PC-3 (cell line): Measurements from ENCODE around the gene ANKS6. TPM values are rescaled to one million over a fixed set of nuclear protein-coding genes. Genes with fewer than 3 reads are reported as not detected.

Source experiments
- ATAC-seq: fragments of 200-7000 bp; cut with Tn5 transposase; 2 replicates; pipeline ENCODE4 v1.9.1; 2020; ENCODE audit warnings: mild to moderate bottlenecking, moderate library complexity
- BruUV-seq: library from RNA; stranded (reverse); fragments of 400-500 nt; replicated peaks from 2 replicates; lab custom pipeline; 2021; lab: Mats Ljungman, UMichigan
- CTCF ChIA-PET: fragments of 300-600 bp; sonication (Branson Sonifier 250); formaldehyde crosslinking; loops from one replicate; lab custom pipeline; 2022; ENCODE audit warnings: antibody characterized with exemption; lab: Charles Lee
- POLR2A ChIA-PET: fragments of 300-600 bp; sonication (Branson Sonifier 250); formaldehyde crosslinking; loops from one replicate; lab custom pipeline; 2022; ENCODE audit warnings: antibody characterized with exemption; ENCODE audit not compliant: unreplicated experiment; lab: Charles Lee
- DNase-seq: peaks from one replicate; pipeline ENCODE4 v3.0.0-alpha.2; 2015
- H2AFZ ChIP-seq: fragments of 300-600 bp; sonication (generic); 2 replicates; pipeline ENCODE4 v1.6.0; 2016; ENCODE audit warnings: antibody characterized with exemption, low read length
- H3F3A ChIP-seq: fragments of 300-600 bp; sonication (generic); one replicate; pipeline ENCODE4 v1.6.0; 2017; ENCODE audit warnings: antibody characterized with exemption, low read length, control low read depth, mild to moderate bottlenecking; ENCODE audit not compliant: unreplicated experiment
- H3K27ac ChIP-seq: fragments of 300-600 bp; sonication (generic); 2 replicates; pipeline ENCODE4 v1.5.1; 2016; ENCODE audit warnings: mild to moderate bottlenecking, low read length
- H3K27me3 ChIP-seq: fragments of 300-600 bp; sonication (generic); 2 replicates; pipeline ENCODE4 v1.6.1; 2016; ENCODE audit warnings: low read length, mixed read lengths
- H3K36me3 ChIP-seq: fragments of 300-600 bp; sonication (generic); 2 replicates; pipeline ENCODE4 v1.6.1; 2016; ENCODE audit warnings: low read depth, mixed run types, low read length, mixed read lengths
- H3K4me1 ChIP-seq: fragments of 300-600 bp; sonication (generic); 2 replicates; pipeline ENCODE4 v1.5.1; 2016; ENCODE audit warnings: low read length; ENCODE audit not compliant: insufficient read depth
- H3K4me2 ChIP-seq: fragments of 300-600 bp; sonication (generic); 2 replicates; pipeline ENCODE4 v1.6.0; 2016; ENCODE audit warnings: low read length
- H3K4me3 ChIP-seq: fragments of 300-600 bp; sonication (generic); 2 replicates; pipeline ENCODE4 v1.5.1; 2016; ENCODE audit warnings: mild to moderate bottlenecking, low read length, mixed read lengths
- H3K79me2 ChIP-seq: fragments of 300-600 bp; sonication (generic); 2 replicates; pipeline ENCODE4 v1.6.1; 2017; ENCODE audit warnings: low read length, mixed read lengths
- H3K9ac ChIP-seq: fragments of 300-600 bp; sonication (generic); 2 replicates; pipeline ENCODE4 v1.6.0; 2016; ENCODE audit warnings: mild to moderate bottlenecking, low read length
- H3K9me2 ChIP-seq: fragments of 300-600 bp; sonication (generic); replicated peaks from 2 replicates; pipeline ENCODE4 v1.6.1; 2016; ENCODE audit warnings: mixed run types, low read length, mixed read lengths
- H3K9me3 ChIP-seq: fragments of 300-600 bp; sonication (generic); 2 replicates; pipeline ENCODE4 v1.6.1; 2016; ENCODE audit warnings: low read length, mixed read lengths
- H4K20me1 ChIP-seq: fragments of 300-600 bp; sonication (generic); 2 replicates; pipeline ENCODE4 v1.6.1; 2016; ENCODE audit warnings: low read length, mixed read lengths
- EZH2 ChIP-seq: fragments of 300-600 bp; sonication (generic); IDR thresholded peaks from one replicate; pipeline ENCODE4 v1.6.1; 2017; ENCODE audit warnings: antibody characterized with exemption, mild to moderate bottlenecking, low read length; ENCODE audit not compliant: unreplicated experiment
- EZH2phosphoT487 ChIP-seq: fragments of 300-600 bp; sonication (generic); IDR thresholded peaks from 2 replicates; pipeline ENCODE4 v1.6.1; 2018; ENCODE audit warnings: mild to moderate bottlenecking, antibody characterized with exemption, low read length, borderline replicate concordance
- intact Hi-C: fragments of 100-400 bp; cut with micrococcal nuclease; formaldehyde crosslinking; loops from 2 replicates; pipeline ENCODE4 v1.9.0; 2023
- total RNA-seq: library from RNA; depleted of rRNA; stranded (reverse); fragments of >200 nt; gene quantifications from 2 replicates; pipeline ENCODE4 v1.2.3, GENCODE V29; 2014
- TF ChIP-seq, protein P1 (sequence below): fragments of 300-600 bp; sonication (generic); conservative IDR thresholded peaks from 2 replicates; pipeline ENCODE4 v1.5.1; 2017; ENCODE audit warnings: antibody characterized with exemption, low read depth, mild to moderate bottlenecking, low read length

ANKS6 gene
- total RNA-seq, 1 experiment from 2014 or later: 39.7 TPM

DNA sequence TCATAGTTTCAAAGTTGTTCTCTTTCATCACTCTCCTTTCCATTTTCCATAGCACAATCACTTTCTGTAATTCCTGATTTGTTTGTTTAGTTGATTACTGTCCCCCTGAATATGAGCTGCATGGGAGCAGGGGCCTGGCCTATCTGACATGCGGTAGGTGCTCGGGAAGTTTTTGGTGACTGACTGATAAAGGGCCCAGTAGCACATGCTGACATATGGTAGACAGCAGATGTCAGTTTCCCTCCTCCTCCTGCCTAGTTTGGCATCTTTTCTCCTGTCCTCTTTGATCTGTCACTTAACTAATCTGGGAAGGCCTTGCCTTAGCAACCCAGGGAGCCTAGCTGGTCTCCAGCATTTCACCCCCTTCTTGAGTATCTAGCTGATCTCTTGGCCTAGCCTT, 25.5 kb upstream of the ANKS6 start:
- Histone ChIP-seq H3K9ac (no peak overlapping the region), H2AFZ (no peak overlapping the region), H3K36me3 (no peaks in the 10 kb centered on the region; the same call in 1 of the 2 replicates), H3K27me3 (no peaks in the 10 kb centered on the region), H3K4me3 (no peak overlapping the region), H4K20me1 (no peaks in the 10 kb centered on the region), H3K79me2 (no peaks in the 10 kb centered on the region), H3K9me2 (no peaks in the 10 kb centered on the region), H3F3A (no peaks in the 10 kb centered on the region), H3K9me3 (no peaks in the 10 kb centered on the region), H3K27ac (no peak overlapping the region), H3K4me1 (no peaks in the 10 kb centered on the region), H3K4me2 (no peak overlapping the region)
- ATAC-seq (no peak), DNase-seq (no peak)
- POLR2A ChIA-PET: no interaction called here
- BruUV-seq: no TSS peak
- TF ChIP-seq, protein P1, sequence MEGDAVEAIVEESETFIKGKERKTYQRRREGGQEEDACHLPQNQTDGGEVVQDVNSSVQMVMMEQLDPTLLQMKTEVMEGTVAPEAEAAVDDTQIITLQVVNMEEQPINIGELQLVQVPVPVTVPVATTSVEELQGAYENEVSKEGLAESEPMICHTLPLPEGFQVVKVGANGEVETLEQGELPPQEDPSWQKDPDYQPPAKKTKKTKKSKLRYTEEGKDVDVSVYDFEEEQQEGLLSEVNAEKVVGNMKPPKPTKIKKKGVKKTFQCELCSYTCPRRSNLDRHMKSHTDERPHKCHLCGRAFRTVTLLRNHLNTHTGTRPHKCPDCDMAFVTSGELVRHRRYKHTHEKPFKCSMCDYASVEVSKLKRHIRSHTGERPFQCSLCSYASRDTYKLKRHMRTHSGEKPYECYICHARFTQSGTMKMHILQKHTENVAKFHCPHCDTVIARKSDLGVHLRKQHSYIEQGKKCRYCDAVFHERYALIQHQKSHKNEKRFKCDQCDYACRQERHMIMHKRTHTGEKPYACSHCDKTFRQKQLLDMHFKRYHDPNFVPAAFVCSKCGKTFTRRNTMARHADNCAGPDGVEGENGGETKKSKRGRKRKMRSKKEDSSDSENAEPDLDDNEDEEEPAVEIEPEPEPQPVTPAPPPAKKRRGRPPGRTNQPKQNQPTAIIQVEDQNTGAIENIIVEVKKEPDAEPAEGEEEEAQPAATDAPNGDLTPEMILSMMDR: no peak
- TF ChIP-seq EZH2phosphoT487: no peak
- no peak for TF ChIP-seq EZH2
- CTCF ChIA-PET: no interaction called here
- intact Hi-C loops: no loop called here

DNA sequence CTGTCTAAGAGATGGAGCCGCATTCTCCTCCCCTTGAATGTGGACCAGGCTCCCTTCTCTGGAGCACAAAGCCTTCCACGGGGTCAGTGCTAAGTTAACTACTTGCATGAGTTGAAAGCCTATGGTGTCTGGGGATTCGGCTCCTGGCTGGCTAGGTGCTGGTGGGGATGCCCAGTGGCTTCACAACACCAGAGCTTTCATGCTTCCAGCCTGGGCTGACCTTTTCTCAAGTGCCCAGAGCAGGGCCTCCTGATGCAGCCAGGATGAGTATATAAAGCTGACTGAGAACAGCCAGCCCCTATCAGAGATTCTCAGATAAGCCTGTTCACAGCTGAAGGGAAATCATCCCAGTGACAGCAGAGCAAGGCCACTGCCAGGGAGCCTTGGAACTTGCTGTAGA, 22.9 kb upstream of the ANKS6 start:
- TF ChIP-seq, protein P1: no peak
- TF ChIP-seq EZH2: no peak
- TF ChIP-seq EZH2phosphoT487: no peak
- no peak for DNase-seq
- Histone ChIP-seq H3K9me2 (no peaks in the 10 kb centered on the region), H3F3A (no peaks in the 10 kb centered on the region), H3K9me3 (no peaks in the 10 kb centered on the region), H3K27me3 (no peaks in the 10 kb centered on the region), H3K27ac (no peak overlapping the region), H3K4me3 (no peak overlapping the region), H3K9ac (no peak overlapping the region), H2AFZ (no peak overlapping the region), H3K36me3 (no peaks in the 10 kb centered on the region; the same call in 1 of the 2 replicates), H3K4me1 (no peaks in the 10 kb centered on the region), H4K20me1 (no peaks in the 10 kb centered on the region), H3K4me2 (no peak overlapping the region), H3K79me2 (no peaks in the 10 kb centered on the region)
- ATAC-seq: no peak
- ChIA-PET CTCF (no interaction called here), POLR2A (no interaction called here)
- BruUV-seq: no TSS peak
- intact Hi-C loops: no loop called here

DNA sequence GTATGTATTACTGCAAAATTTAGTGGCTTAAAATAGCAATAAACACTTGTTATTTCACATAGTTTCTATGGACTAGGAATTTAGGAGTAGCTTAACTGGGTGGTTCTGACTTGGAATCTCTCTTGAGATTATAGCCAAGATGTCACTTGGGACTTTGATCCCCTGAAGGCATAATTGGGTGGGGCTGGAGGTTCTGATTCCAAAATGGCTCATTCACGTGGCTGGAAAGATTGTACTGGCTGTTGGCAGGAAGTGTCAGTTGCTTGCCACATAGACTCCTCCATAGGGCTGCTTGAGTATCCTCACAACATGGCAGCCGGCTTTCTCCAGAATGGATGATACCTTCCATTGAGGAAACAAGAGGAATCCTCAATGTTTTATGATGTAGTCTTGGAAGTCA, 22.4 kb upstream of the ANKS6 start:
- H3K27ac ChIP-seq: no peak overlapping the region
- POLR2A ChIA-PET: no interaction called here
- CTCF ChIA-PET: no interaction called here
- H3K9me2 ChIP-seq: no peaks in the 10 kb centered on the region
- H3K4me2 ChIP-seq: no peak overlapping the region
- no peak overlapping the region for H3K4me3 ChIP-seq
- no peaks in the 10 kb centered on the region for H3K4me1 ChIP-seq
- ATAC-seq: no peak
- TF ChIP-seq, protein P1: no peak
- TF ChIP-seq EZH2phosphoT487 (no peak), EZH2 (no peak)
- no peaks in the 10 kb centered on the region; the same call in 1 of the 2 replicates for H3K36me3 ChIP-seq
- no peaks in the 10 kb centered on the region for H3F3A ChIP-seq
- H3K79me2 ChIP-seq: no peaks in the 10 kb centered on the region
- no peaks in the 10 kb centered on the region for H3K9me3 ChIP-seq
- no peaks in the 10 kb centered on the region for H4K20me1 ChIP-seq
- no peak overlapping the region for H2AFZ ChIP-seq
- H3K27me3 ChIP-seq: no peaks in the 10 kb centered on the region
- no peak for DNase-seq
- no TSS peak for BruUV-seq
- intact Hi-C loops: no loop called here
- no peak overlapping the region for H3K9ac ChIP-seq
